Retinal pigment epithelial cell (primary cell): ENCODE results near the gene BOD1.

Source experiments
- DNase-seq: peaks from one replicate; pipeline ENCODE4 v3.0.0-alpha.2; 2010; ENCODE audit warnings: low read depth
- H3K4me3 ChIP-seq: 2 replicates; pipeline ENCODE4 v1.5.1; 2011; ENCODE audit warnings: mild to moderate bottlenecking, low read length, control low read depth, moderate library complexity
- CTCF ChIP-seq: conservative IDR thresholded peaks from 2 replicates; pipeline ENCODE4 v1.5.1; 2011; ENCODE audit warnings: low read depth, low read length, control low read depth, inconsistent platforms

BOD1 gene

GRCh38 chr5:173659423-173659822, 43.0 kb upstream of the BOD1 start:
- H3K4me3 ChIP-seq, result no peak overlapping the region
- no peak for TF ChIP-seq CTCF
- no peak for DNase-seq

GRCh38 chr5:173657741-173658356, 41.4 kb upstream of the BOD1 start:
- no peak for TF ChIP-seq CTCF
- H3K4me3 ChIP-seq, result no peak overlapping the region
- no peak for DNase-seq

GRCh38 chr5:173655196-173655797, 38.8 kb upstream of the BOD1 start:
- DNase-seq, result no peak
- no peak overlapping the region for H3K4me3 ChIP-seq
- TF ChIP-seq CTCF, result no peak

GRCh38 chr5:173653822-173654523, 37.5 kb upstream of the BOD1 start:
- H3K4me3 ChIP-seq, result no peak overlapping the region
- TF ChIP-seq CTCF, result no peak
- DNase-seq, result no peak

- no peak for TF ChIP-seq CTCF
- no peak overlapping the region for H3K4me3 ChIP-seq
- no peak for DNase-seq
Measured at GRCh38 chr5:173648308-173648866, 31.9 kb upstream of the BOD1 start.

- no peak overlapping the region for H3K4me3 ChIP-seq
- DNase-seq, result no peak
- no peak for TF ChIP-seq CTCF
Measured at GRCh38 chr5:173646692-173647091, 30.2 kb upstream of the BOD1 start.
